HCT116 (cell line): ENCODE results near the gene NHERF1. TPM values are rescaled to one million over a fixed set of nuclear protein-coding genes. Genes with fewer than 3 reads are reported as not detected.

Experiments used
- ATAC-seq: fragments of 200-7000 bp; cut with Tn5 transposase; 2 replicates; pipeline ENCODE4 v1.9.1; 2020; ENCODE audit warnings: mild to moderate bottlenecking, moderate library complexity
- BruUV-seq: library from RNA; stranded (reverse); fragments of 400-500 nt; replicated peaks from 2 replicates; lab custom pipeline; 2021; lab: Mats Ljungman, UMichigan
- CTCF ChIA-PET: fragments of 300-600 bp; sonication (Branson Sonifier 250); formaldehyde crosslinking; loops from one replicate; lab custom pipeline; 2021; ENCODE audit warnings: antibody characterized with exemption; lab: Charles Lee
- POLR2A ChIA-PET: fragments of 300-600, 350-600 bp; sonication (Branson Sonifier 250); formaldehyde crosslinking; loops from one replicate; lab custom pipeline; 2021; ENCODE audit warnings: antibody characterized with exemption; lab: Charles Lee
- RAD21 ChIA-PET, 2 experiments: fragments of 300-600 bp; sonication (Branson Sonifier 250); formaldehyde crosslinking; loops; one replicate each; lab custom pipeline; 2023; ENCODE audit warnings: low total read pairs in 2 of 2; ENCODE audit not compliant: uncharacterized antibody in 2 of 2, unreplicated experiment in 2 of 2, low non-redundant PET in 1 of 2; lab: Charles Lee
- DNase-seq: peaks from one replicate; pipeline ENCODE4 v3.0.0-alpha.2; 2010; ENCODE audit warnings: low read depth, low spot score
- H2AFZ ChIP-seq: fragments of 200-600 bp; shearing (Covaris generic), sonication (generic); 2 replicates; pipeline ENCODE4 v1.6.1; 2017; ENCODE audit warnings: low read depth, mixed run types, mixed read lengths, antibody characterized with exemption, low read length; ENCODE audit not compliant: poor library complexity, severe bottlenecking
- H3K27ac ChIP-seq: 2 replicates; pipeline ENCODE4 v1.5.1; 2012; ENCODE audit warnings: low read depth, low read length
- H3K27me3 ChIP-seq: fragments of 200-600 bp; sonication (generic); 2 replicates; pipeline ENCODE4 v1.6.1; 2016; ENCODE audit warnings: mixed run types, low read length, mixed read lengths; ENCODE audit not compliant: insufficient read depth
- H3K36me3 ChIP-seq, 2 experiments: fragments of 200-500 bp in 1 of 2; fragments of 200-600 bp in 1 of 2; sonication (Bioruptor generic) in 1 of 2; sonication (generic) in 1 of 2; 2 replicates each; pipeline versions ENCODE4 v1.5.1 to v1.6.1; 2014 to 2016; ENCODE audit warnings: low read length in 2 of 2, inconsistent platforms in 1 of 2, mixed read lengths in 1 of 2, mixed run types in 1 of 2; ENCODE audit not compliant: insufficient read depth in 2 of 2, control insufficient read depth in 1 of 2
- H3K4me1 ChIP-seq, 2 experiments: fragments of 200-600 bp in 1 of 2; sonication (generic) in 1 of 2; 2 replicates each; pipeline versions ENCODE4 v1.5.1 to v1.6.1; 2012 to 2017; ENCODE audit warnings: low read length in 2 of 2, inconsistent platforms in 1 of 2, mild to moderate bottlenecking in 1 of 2, mixed read lengths in 1 of 2, mixed run types in 1 of 2, moderate library complexity in 1 of 2; ENCODE audit not compliant: insufficient read depth in 2 of 2, control insufficient read depth in 1 of 2
- H3K4me2 ChIP-seq: fragments of 200-600 bp; sonication (generic); 2 replicates; pipeline ENCODE4 v1.6.1; 2017; ENCODE audit warnings: mixed run types, low read length, mixed read lengths
- H3K4me3 ChIP-seq, 2 experiments: fragments of 200-600 bp in 1 of 2; sonication (generic) in 1 of 2; replicated peaks in 1 of 2; 2 replicates each; pipeline ENCODE4 v1.5.1; 2011 to 2016; ENCODE audit warnings: low read length in 2 of 2, control low read depth in 1 of 2, low read depth in 1 of 2, mild to moderate bottlenecking in 1 of 2, mixed read lengths in 1 of 2, mixed run types in 1 of 2
- H3K79me2 ChIP-seq: fragments of 200-600 bp; sonication (generic); 2 replicates; pipeline ENCODE4 v1.6.1; 2017; ENCODE audit warnings: mild to moderate bottlenecking, mixed run types, low read length, moderate library complexity, mixed read lengths; ENCODE audit not compliant: insufficient read depth
- H3K9ac ChIP-seq: fragments of 200-600 bp; sonication (generic); 2 replicates; pipeline ENCODE4 v1.6.1; 2016; ENCODE audit warnings: low read length, mixed read lengths
- H3K9me2 ChIP-seq: fragments of 200-600 bp; sonication (generic), shearing (Covaris generic); 2 replicates; pipeline ENCODE4 v1.6.1; 2017; ENCODE audit warnings: mixed run types, mild to moderate bottlenecking, moderate library complexity; ENCODE audit not compliant: insufficient read depth
- H3K9me3 ChIP-seq, 2 experiments: fragments of 200-500 bp in 1 of 2; fragments of 200-600 bp in 1 of 2; sonication (Bioruptor generic) in 1 of 2; sonication (generic) in 1 of 2; 2 replicates each; pipeline ENCODE4 v1.6.1; 2014 to 2017; ENCODE audit warnings: low read length in 2 of 2, mixed read lengths in 2 of 2, inconsistent platforms in 1 of 2, low read depth in 1 of 2, mild to moderate bottlenecking in 1 of 2, mixed run types in 1 of 2, moderate library complexity in 1 of 2; ENCODE audit not compliant: control insufficient read depth in 1 of 2, insufficient read depth in 1 of 2
- H4K20me1 ChIP-seq: fragments of 200-600 bp; sonication (generic), shearing (Covaris generic); 2 replicates; pipeline ENCODE4 v1.6.1; 2017; ENCODE audit warnings: mixed run types, mild to moderate bottlenecking, moderate library complexity; ENCODE audit not compliant: insufficient read depth
- ATF3 ChIP-seq: IDR thresholded peaks from 2 replicates; pipeline ENCODE4 v1.6.1; 2012
- CBX3 ChIP-seq: IDR thresholded peaks from 2 replicates; pipeline ENCODE4 v1.6.1; 2012; ENCODE audit warnings: low read depth
- EGR1 ChIP-seq: IDR thresholded peaks from 2 replicates; pipeline ENCODE4 v1.6.1; 2012; ENCODE audit warnings: low read depth
- EZH2phosphoT487 ChIP-seq: fragments of 200-600 bp; IDR thresholded peaks from 2 replicates; pipeline ENCODE4 v1.6.1; 2018; ENCODE audit warnings: antibody characterized with exemption, borderline replicate concordance
- POLR2A ChIP-seq: IDR thresholded peaks from 2 replicates; pipeline ENCODE4 v1.7.0; 2011; ENCODE audit warnings: borderline replicate concordance; ENCODE audit not compliant: insufficient read depth, insufficient read length; ENCODE audit errors: extremely low read depth
- POLR2AphosphoS5 ChIP-seq: IDR thresholded peaks from 2 replicates; pipeline ENCODE4 v1.6.1; 2011; ENCODE audit warnings: mild to moderate bottlenecking, low read depth, low read length, moderate library complexity
- SP1 ChIP-seq: IDR thresholded peaks from 2 replicates; pipeline ENCODE4 v1.6.1; 2012; ENCODE audit warnings: low read depth
- ZBTB33 ChIP-seq: IDR thresholded peaks from 2 replicates; pipeline ENCODE4 v1.6.1; 2011; ENCODE audit warnings: mild to moderate bottlenecking, low read length, moderate library complexity; ENCODE audit not compliant: insufficient replicate concordance; ENCODE audit errors: extremely low read depth
- ZFX ChIP-seq: fragments of 450-650 bp; IDR thresholded peaks from 2 replicates; pipeline ENCODE4 v1.6.1; 2017
- ZNF274 ChIP-seq: fragments of 200-500 bp; sonication (Bioruptor generic); IDR thresholded peaks from 2 replicates; pipeline ENCODE4 v1.6.1; 2014; ENCODE audit warnings: mild to moderate bottlenecking, low read depth, low read length, inconsistent platforms
- intact Hi-C: fragments of 100-400 bp; cut with micrococcal nuclease; formaldehyde crosslinking; loops from 2 replicates; pipeline ENCODE4 v1.10.0; 2022
- total RNA-seq: library from RNA; stranded (reverse); gene quantifications from one replicate; pipeline ENCODE4 v1.2.1, GENCODE V29; 2021; ENCODE audit not compliant: unreplicated experiment

The NHERF1 gene
- total RNA-seq, 1 experiment from 2014 or later: 129 TPM

- Histone ChIP-seq H3K9ac (0 out of 2 replicates have a peak overlapping the region, but pooled peaks have one; percentile 32), H3K9me2 (no peaks in the 10 kb centered on the region), H3K4me2 (peak overlapping the region; percentile 85), H3K79me2 (peaks cover 90% of the 10 kb centered on the region), H2AFZ (no peak overlapping the region), H3K27me3 (no peaks in the 10 kb centered on the region), H3K27ac (peak overlapping the region; percentile 63), H4K20me1 (no peaks in the 10 kb centered on the region; the same call in 1 of the 2 replicates), H3K4me1 (peaks cover 59 to 63% of the 10 kb centered on the region in 2 experiments), H3K4me3 (peak overlapping the region in 1 of 2 experiments; percentile 50; a peak in 2 of 4 replicates), H3K36me3 (no peaks in the 10 kb centered on the region; a peak in 1 of 4 replicates), H3K9me3 (no peaks in the 10 kb centered on the region)
- ChIA-PET CTCF (interaction anchor here (1.0 to 4.1 kb wide), 3 partner anchors 12 to 99 kb away, joined by 5 to 20 read pairs (median 9); no protein-coding TSS in a partner anchor), POLR2A (interaction anchor here (1.5 kb wide), 1 partner anchor 14 kb away, joined by 4 read pairs; no protein-coding TSS in a partner anchor), RAD21 (no interaction called here)
- TF ChIP-seq EZH2phosphoT487 (no peak), CBX3 (no peak), EGR1 (no peak), SP1 (no peak), POLR2AphosphoS5 (no peak), ZBTB33 (no peak), ZNF274 (no peak), ATF3 (no peak), ZFX (no peak), POLR2A (no peak)
- ATAC-seq (no peak), DNase-seq (no peak)
- BruUV-seq: no TSS peak
- intact Hi-C loops: no loop called here
Measured at GRCh38 chr17:74756891-74757290, 8.5 kb downstream of the NHERF1 start.
